C4-2B (cell line): ENCODE measurements around the gene BRD7.

Experiments used
- H3K27ac ChIP-seq: fragments of 450-650 bp; 2 replicates; pipeline ENCODE4 v1.5.1; 2017
- ZFX ChIP-seq: fragments of 450-650 bp; IDR thresholded peaks from 2 replicates; pipeline ENCODE4 v1.6.1; 2017
- TF ChIP-seq, protein P1 (sequence below): fragments of 450-650 bp; conservative IDR thresholded peaks from 2 replicates; pipeline ENCODE4 v1.5.1; 2017; ENCODE audit warnings: mild to moderate bottlenecking

Gene BRD7

DNA sequence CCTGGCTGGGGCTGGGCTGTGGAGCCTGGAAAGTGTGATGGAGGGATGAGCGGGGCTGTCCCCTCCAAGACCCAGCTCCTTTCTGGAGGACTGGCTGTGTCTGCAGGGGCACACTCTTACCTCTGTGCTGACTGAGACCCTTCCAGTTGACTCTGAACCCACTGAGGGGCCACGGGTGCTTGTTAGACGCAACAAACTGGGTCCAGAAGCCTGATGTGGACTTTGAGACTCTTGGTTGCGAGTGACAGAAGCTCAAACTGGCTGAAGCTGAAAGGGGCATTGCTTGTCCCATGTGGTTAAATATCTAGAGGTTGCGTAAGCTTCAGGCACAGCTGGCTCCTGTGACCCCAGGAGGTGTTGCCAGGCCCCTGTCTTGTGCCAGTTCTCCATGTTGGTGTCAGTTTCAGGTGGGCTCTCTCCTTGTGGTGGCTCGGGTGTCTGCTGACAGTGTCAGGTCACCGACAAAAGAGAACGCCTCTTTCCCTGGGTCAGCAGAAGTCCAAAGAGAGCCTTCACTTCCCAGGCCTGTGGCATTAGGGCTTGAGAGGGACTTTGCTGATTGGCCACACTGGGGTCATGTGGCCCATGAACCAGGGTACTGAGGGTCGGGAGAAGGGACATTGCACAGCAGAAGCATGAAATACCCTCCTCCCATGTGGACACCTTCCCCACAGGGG, 85.7 kb downstream of the BRD7 start:
- H3K27ac ChIP-seq, result no peak overlapping the region

DNA sequence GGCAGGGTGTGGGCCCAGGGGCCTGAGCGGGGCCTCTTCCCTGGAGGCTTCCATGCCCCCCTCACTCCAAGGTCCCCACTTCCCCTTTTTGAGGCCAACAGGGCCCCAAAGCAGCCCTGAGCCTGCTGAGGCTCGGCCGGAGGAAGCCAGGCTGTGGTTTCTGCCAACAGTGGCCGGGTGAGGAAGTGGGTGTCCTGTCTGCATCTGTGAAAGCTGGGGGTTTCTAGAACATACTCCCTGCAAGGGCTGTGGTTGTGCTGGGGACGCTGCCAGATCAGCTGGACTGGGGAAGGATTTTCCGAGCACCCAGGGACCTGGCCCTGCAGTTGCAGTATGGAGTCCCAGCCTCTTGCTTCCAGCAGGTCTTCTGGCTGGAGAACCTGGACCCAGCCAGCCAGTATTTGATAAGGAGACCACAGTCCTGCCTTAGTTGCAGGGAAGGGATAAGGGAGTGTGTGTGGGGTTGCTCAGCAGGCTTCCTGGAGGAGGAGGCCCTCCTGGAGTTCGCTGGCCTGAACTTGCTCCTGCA, 86.7 kb downstream of the BRD7 start:
- TF ChIP-seq, protein P1, sequence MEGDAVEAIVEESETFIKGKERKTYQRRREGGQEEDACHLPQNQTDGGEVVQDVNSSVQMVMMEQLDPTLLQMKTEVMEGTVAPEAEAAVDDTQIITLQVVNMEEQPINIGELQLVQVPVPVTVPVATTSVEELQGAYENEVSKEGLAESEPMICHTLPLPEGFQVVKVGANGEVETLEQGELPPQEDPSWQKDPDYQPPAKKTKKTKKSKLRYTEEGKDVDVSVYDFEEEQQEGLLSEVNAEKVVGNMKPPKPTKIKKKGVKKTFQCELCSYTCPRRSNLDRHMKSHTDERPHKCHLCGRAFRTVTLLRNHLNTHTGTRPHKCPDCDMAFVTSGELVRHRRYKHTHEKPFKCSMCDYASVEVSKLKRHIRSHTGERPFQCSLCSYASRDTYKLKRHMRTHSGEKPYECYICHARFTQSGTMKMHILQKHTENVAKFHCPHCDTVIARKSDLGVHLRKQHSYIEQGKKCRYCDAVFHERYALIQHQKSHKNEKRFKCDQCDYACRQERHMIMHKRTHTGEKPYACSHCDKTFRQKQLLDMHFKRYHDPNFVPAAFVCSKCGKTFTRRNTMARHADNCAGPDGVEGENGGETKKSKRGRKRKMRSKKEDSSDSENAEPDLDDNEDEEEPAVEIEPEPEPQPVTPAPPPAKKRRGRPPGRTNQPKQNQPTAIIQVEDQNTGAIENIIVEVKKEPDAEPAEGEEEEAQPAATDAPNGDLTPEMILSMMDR, result no peak
- no peak for TF ChIP-seq ZFX
- no peak overlapping the region for H3K27ac ChIP-seq

More for the DNA sequence above, 85.7 kb downstream of the BRD7 start:
- TF ChIP-seq ZFX, result no peak
- TF ChIP-seq, protein P1, result no peak

DNA sequence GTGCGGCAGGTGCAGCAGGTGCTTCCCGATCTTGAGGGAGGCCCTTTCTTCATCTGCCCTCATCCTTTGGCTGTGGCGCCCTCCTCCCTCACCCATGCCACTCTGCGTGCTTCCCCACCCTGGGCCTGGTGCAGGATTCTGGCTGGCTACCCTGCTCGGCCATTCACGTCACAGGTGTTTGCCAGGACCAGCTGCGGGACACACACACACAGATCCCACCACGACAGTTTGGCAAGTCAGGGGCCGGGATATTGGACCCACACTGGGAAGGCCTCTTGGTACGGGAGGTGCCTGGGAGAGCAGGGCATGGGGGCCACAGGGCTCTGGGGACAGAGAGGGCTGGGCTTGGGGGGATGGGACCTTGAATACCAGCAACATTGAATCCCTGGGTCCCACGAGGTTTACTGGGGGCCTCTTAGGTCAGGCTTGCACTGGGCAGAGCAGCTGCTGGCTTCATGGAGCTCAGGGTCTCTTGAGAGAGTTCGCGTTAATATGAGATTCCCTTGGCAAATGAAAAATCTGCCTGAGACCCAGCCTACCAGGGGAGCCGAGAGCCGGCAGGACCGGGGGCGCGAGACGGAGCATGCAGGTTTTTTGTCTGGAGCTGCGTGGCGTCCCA, 87.3 kb downstream of the BRD7 start:
- H3K27ac ChIP-seq, result no peak overlapping the region

DNA sequence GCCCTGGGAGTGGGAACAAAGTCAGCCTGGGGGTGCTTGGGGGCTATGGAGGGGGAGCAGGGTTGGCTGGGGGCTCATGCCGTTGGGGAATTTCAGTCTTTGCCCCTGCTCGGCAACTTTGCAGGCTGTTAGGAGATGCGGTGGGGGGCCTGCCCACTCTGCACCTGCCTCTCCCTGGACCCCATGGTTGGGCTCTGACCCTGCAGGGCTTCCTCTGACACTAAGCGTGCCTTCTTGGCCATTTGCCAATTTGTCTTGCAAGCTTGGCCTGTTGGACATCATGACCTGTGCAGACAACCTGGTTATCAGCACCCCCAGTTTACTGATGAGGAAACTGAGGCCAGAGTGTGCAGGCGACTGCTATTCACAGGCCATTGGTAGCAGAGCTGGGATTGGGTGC, 87.9 kb downstream of the BRD7 start:
- no peak for TF ChIP-seq ZFX
- no peak overlapping the region for H3K27ac ChIP-seq

More for the DNA sequence above, 87.3 kb downstream of the BRD7 start:
- no peak for TF ChIP-seq ZFX

DNA sequence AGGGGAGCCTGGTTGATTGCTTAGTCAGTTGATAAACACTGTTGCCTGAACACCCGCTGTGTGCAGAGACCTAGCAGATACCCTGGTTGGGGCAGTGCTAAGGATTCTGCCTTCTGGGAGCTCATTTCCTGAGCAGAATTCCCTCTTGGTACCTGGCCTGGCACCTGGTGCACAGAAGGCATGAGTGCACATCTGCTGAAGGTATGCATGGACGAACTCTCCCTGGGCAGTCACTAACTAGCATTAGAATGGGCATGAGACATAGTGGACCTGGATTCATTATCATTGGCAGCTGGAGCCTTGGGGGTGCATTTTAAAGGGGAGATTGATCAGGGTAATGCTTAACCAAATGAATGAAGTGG, 89.3 kb downstream of the BRD7 start:
- TF ChIP-seq, protein P1, result no peak
- no peak for TF ChIP-seq ZFX
- no peak overlapping the region for H3K27ac ChIP-seq

DNA sequence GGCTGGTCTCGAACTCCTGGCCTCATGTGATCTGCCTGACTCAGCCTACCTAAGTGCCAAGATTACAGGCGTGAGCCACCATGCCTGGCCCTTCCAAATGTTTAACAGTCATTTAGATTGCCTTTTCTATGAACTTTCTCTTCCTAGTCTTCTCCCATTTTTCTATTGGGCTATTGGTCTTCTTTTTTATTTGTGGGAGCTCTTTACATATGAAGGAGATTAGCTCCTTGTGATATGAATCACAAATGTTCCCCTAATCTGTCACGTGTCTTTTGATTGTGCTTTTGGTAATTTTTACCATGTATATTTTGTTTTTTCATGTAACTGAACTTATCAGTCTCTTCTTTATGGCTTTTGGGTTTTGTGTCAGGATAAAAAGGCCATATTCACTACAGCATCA, 90.5 kb downstream of the BRD7 start:
- H3K27ac ChIP-seq, result no peak overlapping the region
- TF ChIP-seq ZFX, result no peak
- TF ChIP-seq, protein P1, result no peak

DNA sequence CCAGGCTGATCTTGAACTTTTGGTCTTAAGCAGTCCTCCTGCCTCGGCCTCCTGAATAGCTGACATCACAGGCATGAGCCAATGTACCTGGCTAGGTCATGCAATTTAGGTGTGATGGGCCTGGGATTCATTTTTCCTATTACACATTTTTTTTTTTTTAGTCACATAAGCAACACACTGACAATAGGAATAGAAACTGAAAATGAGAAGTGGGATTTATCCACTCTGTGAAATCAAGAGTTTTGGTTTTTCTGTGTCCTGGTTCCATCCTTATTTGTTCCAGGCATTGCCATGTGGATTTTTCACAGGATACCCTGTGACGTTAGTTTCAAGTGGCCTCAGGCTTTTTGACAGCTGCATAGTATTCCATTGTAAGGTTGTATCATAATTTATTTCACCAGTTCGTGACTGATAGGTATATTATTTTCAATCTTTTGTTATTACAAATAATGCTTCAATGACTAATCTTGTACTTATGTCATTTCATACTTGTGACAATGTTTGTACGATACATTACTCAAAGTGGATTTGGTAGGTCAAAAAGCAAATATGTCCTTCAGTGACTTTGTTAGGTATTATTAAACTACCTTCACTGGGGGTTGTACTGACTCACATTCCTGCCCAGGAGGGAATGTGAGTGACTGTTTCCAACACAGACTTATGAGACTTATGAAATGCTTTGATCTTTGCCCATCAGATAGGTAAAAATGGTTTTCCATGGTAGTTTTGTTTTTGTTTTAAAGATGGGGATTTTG, 91.8 kb downstream of the BRD7 start:
- H3K27ac ChIP-seq, result no peak overlapping the region

DNA sequence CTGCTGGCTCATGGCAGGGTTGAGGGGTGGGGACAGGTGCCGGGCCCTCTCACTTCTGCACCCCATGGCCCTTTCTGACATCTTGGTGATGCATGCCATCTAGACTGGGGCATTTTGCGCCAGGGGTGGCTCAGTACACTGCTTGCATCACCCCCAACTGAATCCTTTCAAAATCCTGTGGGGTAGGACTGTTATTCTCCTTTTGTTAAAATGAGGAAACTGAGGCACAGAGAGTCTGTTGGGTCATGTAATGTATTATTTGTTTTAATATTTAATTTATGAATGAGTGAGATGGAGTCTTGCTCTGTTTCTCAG, 92.5 kb downstream of the BRD7 start:
- TF ChIP-seq, protein P1, result no peak
- no peak for TF ChIP-seq ZFX
- H3K27ac ChIP-seq, result no peak overlapping the region

More for the DNA sequence above, 91.8 kb downstream of the BRD7 start:
- TF ChIP-seq ZFX, result no peak
- TF ChIP-seq, protein P1, result no peak
